A673 (cell line): Measurements from ENCODE around the gene ELL2. TPM values are rescaled to one million over a fixed set of nuclear protein-coding genes. Genes with fewer than 3 reads are reported as not detected.

ENCODE experiments used
- BruUV-seq: library from RNA; stranded (reverse); fragments of 400-500 nt; replicated peaks from 2 replicates; lab custom pipeline; 2021; lab: Mats Ljungman, UMichigan
- CTCF ChIA-PET: fragments of 300-600 bp; sonication (Branson Sonifier 250); formaldehyde crosslinking; loops from one replicate; lab custom pipeline; 2022; ENCODE audit warnings: antibody characterized with exemption; lab: Charles Lee
- POLR2A ChIA-PET: fragments of 300-600 bp; sonication (Branson Sonifier 250); formaldehyde crosslinking; loops from one replicate; lab custom pipeline; 2022; ENCODE audit warnings: antibody characterized with exemption; ENCODE audit not compliant: low non-redundant PET; lab: Charles Lee
- DNase-seq: peaks from one replicate; pipeline ENCODE4 v3.0.0-alpha.2; 2015; ENCODE audit warnings: low spot score
- H3K27ac ChIP-seq: fragments of 200-600 bp; sonication (generic); 2 replicates; pipeline ENCODE4 v1.5.1; 2016; ENCODE audit warnings: mixed run types, low read depth, mild to moderate bottlenecking, mixed read lengths, antibody characterized with exemption, low read length; ENCODE audit not compliant: poor library complexity, severe bottlenecking
- H3K27me3 ChIP-seq: fragments of 200-600 bp; sonication (generic); replicated peaks from 2 replicates; pipeline ENCODE4 v1.6.1; 2017; ENCODE audit warnings: mixed run types, low read depth, mild to moderate bottlenecking, mixed read lengths, antibody characterized with exemption, low read length; ENCODE audit not compliant: insufficient read depth, poor library complexity
- H3K36me3 ChIP-seq: fragments of 200-600 bp; sonication (generic); 2 replicates; pipeline ENCODE4 v1.6.1; 2016; ENCODE audit warnings: mixed run types, mild to moderate bottlenecking, mixed read lengths, antibody characterized with exemption, low read length; ENCODE audit not compliant: insufficient read depth, poor library complexity, severe bottlenecking
- H3K4me1 ChIP-seq: fragments of 200-600 bp; sonication (generic); 2 replicates; pipeline ENCODE4 v1.6.1; 2017; ENCODE audit warnings: mixed run types, mild to moderate bottlenecking, mixed read lengths, antibody characterized with exemption, low read length; ENCODE audit not compliant: insufficient read depth, poor library complexity, severe bottlenecking
- H3K4me3 ChIP-seq: fragments of 200-600 bp; sonication (generic); 2 replicates; pipeline ENCODE4 v1.5.1; 2016; ENCODE audit warnings: low read depth, mixed run types, mild to moderate bottlenecking, mixed read lengths, low read length; ENCODE audit not compliant: poor library complexity, severe bottlenecking
- H3K9me3 ChIP-seq: fragments of 200-600 bp; sonication (generic); 2 replicates; pipeline ENCODE4 v1.6.1; 2016; ENCODE audit warnings: mixed run types, low read depth, mild to moderate bottlenecking, mixed read lengths, antibody characterized with exemption, low read length; ENCODE audit not compliant: poor library complexity, severe bottlenecking
- EZH2 ChIP-seq: fragments of 200-600 bp; sonication (generic); IDR thresholded peaks from 2 replicates; pipeline ENCODE4 v1.6.1; 2017; ENCODE audit warnings: borderline replicate concordance, low read depth, mild to moderate bottlenecking, mixed read lengths, antibody characterized with exemption, low read length; ENCODE audit not compliant: poor library complexity, severe bottlenecking
- intact Hi-C: fragments of 100-400 bp; cut with micrococcal nuclease; formaldehyde crosslinking; loops from one replicate; pipeline ENCODE4 v1.10.0; 2022; ENCODE audit not compliant: unreplicated experiment
- total RNA-seq: library from RNA; stranded (reverse); gene quantifications from 2 replicates; pipeline ENCODE4 v1.2.3, GENCODE V29; 2021
- TF ChIP-seq, protein P1 (sequence below): fragments of 300-800, 200-600 bp; sonication (generic); conservative IDR thresholded peaks from 2 replicates; pipeline ENCODE4 v1.5.1; 2017; ENCODE audit warnings: low read depth, mild to moderate bottlenecking, antibody characterized with exemption, low read length, moderate library complexity, mixed read lengths

The ELL2 gene
- total RNA-seq, 1 experiment from 2014 or later: 12.0 TPM

GRCh38 chr5:95962475-95962773 lies 773 bp upstream of the ELL2 start:
- TF ChIP-seq, protein P1, sequence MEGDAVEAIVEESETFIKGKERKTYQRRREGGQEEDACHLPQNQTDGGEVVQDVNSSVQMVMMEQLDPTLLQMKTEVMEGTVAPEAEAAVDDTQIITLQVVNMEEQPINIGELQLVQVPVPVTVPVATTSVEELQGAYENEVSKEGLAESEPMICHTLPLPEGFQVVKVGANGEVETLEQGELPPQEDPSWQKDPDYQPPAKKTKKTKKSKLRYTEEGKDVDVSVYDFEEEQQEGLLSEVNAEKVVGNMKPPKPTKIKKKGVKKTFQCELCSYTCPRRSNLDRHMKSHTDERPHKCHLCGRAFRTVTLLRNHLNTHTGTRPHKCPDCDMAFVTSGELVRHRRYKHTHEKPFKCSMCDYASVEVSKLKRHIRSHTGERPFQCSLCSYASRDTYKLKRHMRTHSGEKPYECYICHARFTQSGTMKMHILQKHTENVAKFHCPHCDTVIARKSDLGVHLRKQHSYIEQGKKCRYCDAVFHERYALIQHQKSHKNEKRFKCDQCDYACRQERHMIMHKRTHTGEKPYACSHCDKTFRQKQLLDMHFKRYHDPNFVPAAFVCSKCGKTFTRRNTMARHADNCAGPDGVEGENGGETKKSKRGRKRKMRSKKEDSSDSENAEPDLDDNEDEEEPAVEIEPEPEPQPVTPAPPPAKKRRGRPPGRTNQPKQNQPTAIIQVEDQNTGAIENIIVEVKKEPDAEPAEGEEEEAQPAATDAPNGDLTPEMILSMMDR: no peak
- no peak for TF ChIP-seq EZH2
- Histone ChIP-seq H3K36me3 (no peaks in the 10 kb centered on the region), H3K4me3 (peak overlapping the region; percentile 81), H3K27ac (peak overlapping the region; percentile 68), H3K9me3 (no peaks in the 10 kb centered on the region), H3K27me3 (no peaks in the 10 kb centered on the region), H3K4me1 (peaks cover 15% of the 10 kb centered on the region)
- intact Hi-C loops: loop anchor here (5.0 kb wide), 2 partner anchors 100 to 120 kb away; no protein-coding TSS in a partner anchor
- ChIA-PET CTCF (no interaction called here), POLR2A (no interaction called here)
- DNase-seq: peak; percentile 6
- BruUV-seq: no TSS peak

DNA sequence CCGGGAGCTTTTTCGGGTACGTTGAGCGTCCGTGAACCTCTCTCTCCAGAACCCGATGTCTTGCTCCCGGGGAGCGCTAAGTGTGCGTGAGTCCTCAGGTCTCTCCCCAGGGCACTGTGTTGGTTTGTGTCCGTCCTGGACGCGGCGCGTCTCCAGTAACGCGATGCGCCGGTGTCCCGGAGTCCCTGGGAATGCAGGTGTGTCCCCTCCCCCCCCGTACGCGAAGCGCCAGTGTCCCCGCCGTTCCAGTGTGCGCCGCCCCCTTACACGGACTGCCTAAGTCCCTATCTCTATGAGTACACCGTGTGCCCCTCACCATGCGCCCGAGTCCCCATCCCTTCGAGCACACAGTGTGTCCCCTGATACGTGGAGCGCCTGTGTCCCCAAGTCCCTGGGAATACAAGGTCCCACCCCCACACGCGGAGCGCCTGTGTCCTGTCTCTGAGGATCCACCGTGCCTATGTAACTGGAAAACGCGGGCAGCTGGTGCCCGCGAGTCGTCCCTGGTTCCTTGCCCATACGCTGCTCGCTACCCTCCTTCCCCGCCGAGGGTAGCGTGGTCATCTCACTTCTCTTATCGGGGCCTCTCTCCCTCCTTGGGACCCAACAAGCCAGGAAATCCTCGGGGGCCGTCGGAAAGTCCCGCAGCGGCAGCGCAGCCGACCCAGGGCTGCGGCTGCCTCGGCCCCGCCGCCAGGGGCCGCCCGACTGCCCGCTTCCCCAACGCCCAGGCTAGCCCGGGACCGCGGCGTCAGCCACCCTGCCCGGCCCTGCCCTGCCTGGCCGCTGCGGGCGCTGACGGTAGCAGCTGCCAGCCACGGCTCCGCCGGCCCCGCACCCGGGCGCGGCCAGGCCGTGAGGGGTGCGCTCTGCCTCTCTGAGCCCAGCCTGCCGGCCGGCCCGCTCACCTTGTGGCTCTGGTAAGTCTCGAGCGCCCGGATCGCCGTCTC lies 709 bp downstream of the ELL2 start:
- no TSS peak for BruUV-seq
- Histone ChIP-seq H3K9me3 (no peaks in the 10 kb centered on the region), H3K4me1 (peaks cover 15% of the 10 kb centered on the region), H3K27me3 (no peaks in the 10 kb centered on the region), H3K27ac (peak overlapping the region; percentile 68), H3K36me3 (no peaks in the 10 kb centered on the region), H3K4me3 (peak overlapping the region; percentile 81)
- peak; percentile 77 for DNase-seq
- POLR2A ChIA-PET: no interaction called here
- no peak for TF ChIP-seq EZH2
- TF ChIP-seq, protein P1: peak; percentile 55
- intact Hi-C loops: loop anchor here (1.0 to 5.0 kb wide), 3 partner anchors 99 to 375 kb away; no protein-coding TSS in a partner anchor
- CTCF ChIA-PET: no interaction called here

DNA sequence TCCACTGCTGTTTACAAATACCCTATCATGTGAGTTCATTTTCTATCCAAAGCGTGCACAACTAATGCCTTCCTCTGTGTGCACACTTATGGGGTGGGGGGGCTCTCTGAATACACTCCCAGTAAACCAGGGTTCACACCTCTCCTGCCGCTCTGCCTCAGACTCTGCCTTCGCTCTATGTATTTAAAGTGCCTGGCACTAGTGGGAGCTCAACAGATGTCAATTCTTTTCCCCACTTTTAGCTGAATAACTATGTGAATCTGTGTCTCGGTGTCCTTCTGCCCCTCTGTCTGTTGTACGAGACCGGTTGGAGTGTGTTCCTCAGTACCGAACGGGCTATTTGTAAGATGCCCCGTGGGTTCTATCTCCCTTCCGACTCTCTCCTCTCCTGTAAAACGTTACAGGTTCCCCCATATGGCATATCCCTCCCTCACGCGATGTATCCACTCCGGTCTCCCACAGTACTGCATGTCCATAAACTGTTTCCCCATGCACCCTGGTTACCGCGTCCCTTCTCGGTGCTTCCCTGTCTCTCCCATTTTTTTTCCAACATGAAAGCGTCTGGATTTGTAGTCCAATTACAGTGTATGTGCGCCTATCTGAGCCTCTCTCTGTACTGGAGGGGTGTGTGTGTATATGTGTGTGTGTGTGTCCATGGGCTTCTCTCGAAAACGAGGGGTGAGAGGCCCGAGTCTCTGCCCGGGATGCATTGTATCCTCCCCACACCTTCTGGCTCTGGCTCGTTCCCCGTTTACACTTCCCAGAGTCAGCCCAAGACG lies 1.6 kb downstream of the ELL2 start:
- no TSS peak for BruUV-seq
- TF ChIP-seq EZH2: no peak
- TF ChIP-seq, protein P1: no peak
- peak; percentile 28 for DNase-seq
- intact Hi-C loops: loop anchor here (1.0 to 5.0 kb wide), 3 partner anchors 98 to 376 kb away; no protein-coding TSS in a partner anchor
- CTCF ChIA-PET: interaction anchor here (0.7 kb wide), 1 partner anchor 166 kb away, joined by 3 read pairs; no protein-coding TSS in a partner anchor
- no peaks in the 10 kb centered on the region for H3K27me3 ChIP-seq
- H3K27ac ChIP-seq: no peak overlapping the region
- H3K4me1 ChIP-seq: peaks cover 15% of the 10 kb centered on the region
- H3K36me3 ChIP-seq: no peaks in the 10 kb centered on the region
- H3K4me3 ChIP-seq: peak overlapping the region; percentile 81
- no peaks in the 10 kb centered on the region for H3K9me3 ChIP-seq
- POLR2A ChIA-PET: no interaction called here
